Cerebellar nuclear complex (tissue), 1 donor: Measurements from ENCODE around the gene SLC24A4.

ENCODE experiments used
- DNase-seq, 2 experiments: peaks; one replicate each; lab custom pipeline; 2025; lab: John Stamatoyannopoulos, UW

The SLC24A4 gene

DNA sequence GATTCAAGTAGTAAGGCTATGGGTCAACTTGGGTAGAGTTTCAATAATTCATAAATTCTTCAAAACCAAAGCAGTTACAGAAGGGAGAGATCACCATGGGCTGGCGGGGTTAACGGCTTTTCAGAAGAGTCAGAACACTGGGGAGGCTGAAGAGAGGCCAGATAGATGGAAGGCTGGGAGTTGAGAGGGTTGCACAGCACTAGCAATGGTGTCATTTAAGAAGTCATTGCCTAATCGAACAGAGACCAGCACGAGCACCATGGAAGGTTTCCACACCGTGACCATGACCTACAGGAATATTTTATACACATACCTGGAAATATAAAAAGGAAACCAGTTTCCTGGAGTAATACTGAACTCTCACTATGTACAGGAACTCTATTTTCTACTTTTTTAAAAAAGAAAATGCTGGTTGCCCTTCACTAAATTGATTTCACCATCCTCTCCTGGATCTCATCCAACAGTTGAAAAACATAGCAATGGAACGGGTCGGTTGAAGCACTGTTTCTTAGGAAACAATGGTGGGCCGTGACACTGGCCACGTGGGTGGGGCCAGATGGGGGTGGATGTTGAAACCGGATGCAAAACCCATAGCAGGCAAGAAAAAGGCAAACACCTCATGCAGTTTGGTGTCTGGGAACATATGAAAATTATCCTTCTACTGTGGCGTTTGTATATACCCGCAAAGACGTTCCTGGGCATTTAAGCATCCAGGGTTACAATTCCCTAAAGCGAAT is 152.7 kb downstream of the SLC24A4 start:
- no peak for DNase-seq

DNA sequence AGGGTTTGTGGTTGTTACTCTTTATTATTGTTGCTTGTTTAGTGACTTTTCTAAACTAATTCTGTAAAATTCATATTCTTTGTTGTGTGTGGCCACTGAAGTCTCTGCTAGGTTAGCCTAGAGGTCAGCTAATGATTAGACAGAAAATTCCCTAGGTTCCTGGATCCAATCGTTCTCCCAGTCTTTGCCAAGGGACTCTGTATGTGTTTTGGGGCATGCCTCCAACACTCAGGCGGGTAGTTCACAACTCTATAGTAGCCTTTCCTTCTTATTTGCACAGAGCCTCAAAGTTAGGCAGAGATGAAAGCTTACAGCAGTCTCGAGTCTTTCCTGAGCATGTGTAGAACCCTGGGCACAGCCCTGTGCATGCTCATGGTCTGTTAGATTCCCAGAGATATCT is 157.9 kb downstream of the SLC24A4 start:
- no peak for DNase-seq

GRCh38 chr14:92481386-92481785 is 158.4 kb downstream of the SLC24A4 start:
- DNase-seq: no peak

- no peak for DNase-seq
These were observed 159.0 kb downstream of the SLC24A4 start for GRCh38 chr14:92481811-92482555.

- DNase-seq: no peak
These were observed 159.8 kb downstream of the SLC24A4 start for GRCh38 chr14:92482621-92483319.

- DNase-seq: no peak
These were observed 161.3 kb downstream of the SLC24A4 start for GRCh38 chr14:92484132-92484823.

DNA sequence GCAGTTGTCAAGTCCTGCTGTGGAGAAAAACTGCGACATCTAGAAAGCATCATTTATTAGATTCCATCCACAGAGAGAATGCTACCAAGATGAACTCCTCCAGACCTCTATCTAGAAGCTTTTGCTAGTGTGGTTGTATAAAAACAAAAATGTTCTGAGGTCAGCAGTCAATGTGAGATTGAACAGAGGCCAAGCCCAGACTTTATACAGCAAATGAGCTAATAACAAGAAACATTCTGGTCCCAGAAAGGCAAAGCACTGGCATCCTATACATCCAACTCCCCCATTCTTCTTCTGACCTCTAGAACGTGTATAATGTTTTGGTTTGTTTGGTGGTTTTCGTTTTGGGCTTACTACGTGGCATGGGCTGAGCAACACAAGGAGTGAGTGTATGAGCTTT is 163.9 kb downstream of the SLC24A4 start:
- DNase-seq: no peak

DNA sequence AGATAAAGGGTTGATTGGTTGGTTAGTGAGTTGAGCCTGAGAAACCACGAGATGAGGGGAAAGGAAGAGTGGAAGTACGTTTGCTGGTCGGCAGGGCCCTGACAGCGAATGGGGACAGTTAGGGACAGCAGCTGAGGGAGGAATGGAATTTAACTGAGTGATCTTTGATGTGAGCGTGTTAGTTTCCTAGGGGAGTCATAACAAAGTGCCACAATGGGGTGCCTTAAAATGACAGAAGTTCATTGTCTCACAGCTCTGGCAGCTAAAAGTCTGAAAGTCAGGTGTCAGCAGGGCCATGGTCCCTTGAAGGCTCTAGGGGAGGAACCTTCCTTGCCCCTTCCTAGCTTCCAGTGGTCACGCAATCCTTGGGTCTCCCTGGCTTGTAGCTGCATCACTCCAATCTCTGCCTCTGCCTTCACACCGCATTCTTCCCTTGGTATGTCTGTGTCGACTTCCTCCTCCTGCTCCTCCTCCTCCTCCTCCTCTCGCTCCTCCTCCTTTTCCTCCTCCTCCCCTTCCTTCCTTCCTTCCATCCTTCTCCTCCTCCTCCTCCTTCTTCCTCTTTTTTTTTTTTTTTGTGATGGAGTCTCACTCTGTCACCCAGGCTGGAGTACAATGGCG is 164.7 kb downstream of the SLC24A4 start:
- no peak for DNase-seq

DNA sequence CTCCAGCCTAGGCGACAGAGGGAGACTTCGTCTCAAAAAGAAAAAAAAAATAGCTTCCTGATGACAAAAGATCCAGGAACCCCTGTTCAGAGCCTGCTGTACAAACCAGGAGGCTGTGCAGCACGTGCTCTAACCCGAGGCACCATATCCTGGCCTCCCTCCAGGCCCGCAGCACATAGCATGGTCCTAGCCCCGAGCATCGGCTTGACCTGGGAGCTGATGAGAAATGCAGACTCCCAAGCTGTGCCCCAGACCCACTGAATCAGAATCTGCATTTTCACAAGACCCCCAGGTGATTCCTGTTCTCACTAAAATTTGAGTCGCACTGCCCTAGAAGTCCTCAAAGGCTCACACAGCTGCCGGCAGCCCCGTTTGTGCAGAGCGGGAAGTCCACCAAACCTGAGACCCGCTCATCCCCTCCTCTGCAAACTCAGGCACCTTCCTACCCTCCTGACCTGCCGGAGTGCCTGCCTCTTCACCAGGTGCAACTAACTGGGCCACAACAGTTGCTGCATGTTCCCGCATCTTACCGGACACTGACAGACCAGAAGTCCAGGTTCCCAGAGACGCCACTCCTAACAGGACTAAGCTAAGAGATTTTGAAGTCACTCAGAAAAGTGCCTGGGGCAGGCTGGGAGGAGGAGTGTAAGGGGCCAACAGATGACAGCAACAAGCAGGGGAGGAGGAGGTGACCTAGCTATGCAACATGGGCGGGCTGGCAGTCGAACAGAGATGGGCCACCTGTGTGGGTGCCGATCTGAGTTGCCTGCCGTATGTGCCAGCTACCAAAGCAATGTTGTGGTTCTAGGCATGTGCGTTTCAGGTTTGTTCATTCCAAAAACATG is 166.7 kb downstream of the SLC24A4 start:
- DNase-seq: no peak

DNA sequence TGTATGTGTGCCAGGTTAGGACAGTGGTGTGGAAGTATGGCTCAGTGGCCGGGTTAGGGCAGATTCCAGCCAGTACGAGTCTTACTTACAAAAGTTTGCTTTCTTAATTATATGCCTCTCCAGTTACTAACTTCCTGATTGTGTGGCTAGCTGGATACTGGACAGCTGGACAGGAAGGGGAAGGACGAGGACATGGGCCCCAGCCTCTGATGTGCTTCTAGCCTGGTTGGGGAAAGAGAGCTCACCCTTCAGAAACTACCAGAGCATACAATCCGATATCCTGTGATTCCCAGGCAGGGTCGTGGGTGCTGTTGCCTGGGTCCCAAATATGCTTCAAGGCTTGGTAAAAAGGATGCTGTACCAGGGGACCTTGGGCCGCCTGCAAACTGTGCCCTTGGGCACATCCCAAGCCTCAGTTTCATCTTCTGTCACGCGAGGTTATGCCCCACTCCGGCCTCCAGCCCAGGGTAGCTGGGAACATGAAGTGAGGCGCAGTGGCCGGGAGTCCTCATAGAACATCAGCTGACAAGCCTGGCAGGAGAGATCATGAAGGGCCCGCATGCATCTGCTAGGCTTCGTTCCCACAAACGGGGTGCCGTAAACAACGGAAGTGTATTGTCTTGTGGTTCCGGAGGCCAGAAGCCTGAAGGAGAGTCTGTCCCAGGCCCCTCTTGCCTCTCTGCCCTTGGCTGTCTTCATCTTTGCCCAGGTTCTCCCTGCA is 167.4 kb downstream of the SLC24A4 start:
- DNase-seq: no peak

DNA sequence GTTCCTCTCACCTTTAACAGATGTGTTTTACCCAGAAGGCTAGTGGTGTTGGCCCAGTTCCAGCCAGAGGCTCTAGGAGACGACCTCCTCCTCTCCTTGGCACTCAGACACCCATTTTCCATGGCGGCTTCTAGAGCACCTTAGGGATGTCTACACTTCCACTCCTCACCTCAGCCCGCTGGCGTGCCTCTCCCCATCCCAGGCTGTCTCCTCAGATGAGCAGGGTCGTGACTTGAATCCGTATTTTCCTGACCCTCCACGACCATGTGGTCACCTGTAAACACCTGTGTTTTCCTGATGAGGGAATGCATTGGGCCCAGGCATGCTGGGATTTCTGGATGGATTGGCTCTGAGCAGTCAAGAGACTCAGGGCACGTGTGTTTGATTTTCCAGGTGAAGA is 168.8 kb downstream of the SLC24A4 start:
- DNase-seq: no peak

DNA sequence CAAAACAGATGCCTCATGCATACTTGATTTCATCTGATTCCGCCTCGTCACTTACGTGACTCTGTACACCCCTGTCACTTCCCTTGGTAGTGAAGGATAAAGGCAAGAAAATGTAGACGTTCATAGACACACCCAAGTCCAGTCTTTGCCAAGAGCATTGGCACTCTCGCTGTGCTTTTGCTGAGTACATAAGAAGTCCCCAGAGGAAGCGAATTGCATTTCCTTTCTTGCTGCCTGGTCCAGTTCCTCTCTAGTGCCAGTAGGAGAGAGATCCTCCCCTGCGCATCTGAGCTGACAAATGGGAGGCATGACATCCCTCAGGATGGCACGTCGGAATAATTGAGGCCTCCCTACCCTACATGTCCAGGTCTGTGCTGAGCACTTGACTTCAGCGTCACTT is 169.3 kb downstream of the SLC24A4 start:
- no peak for DNase-seq

GRCh38 chr14:92493024-92493423 is 170.1 kb downstream of the SLC24A4 start:
- DNase-seq: no peak

GRCh38 chr14:92493492-92493891 is 170.5 kb downstream of the SLC24A4 start:
- DNase-seq: no peak

- DNase-seq: no peak
These were observed 171.5 kb downstream of the SLC24A4 start for GRCh38 chr14:92494512-92494911.

DNA sequence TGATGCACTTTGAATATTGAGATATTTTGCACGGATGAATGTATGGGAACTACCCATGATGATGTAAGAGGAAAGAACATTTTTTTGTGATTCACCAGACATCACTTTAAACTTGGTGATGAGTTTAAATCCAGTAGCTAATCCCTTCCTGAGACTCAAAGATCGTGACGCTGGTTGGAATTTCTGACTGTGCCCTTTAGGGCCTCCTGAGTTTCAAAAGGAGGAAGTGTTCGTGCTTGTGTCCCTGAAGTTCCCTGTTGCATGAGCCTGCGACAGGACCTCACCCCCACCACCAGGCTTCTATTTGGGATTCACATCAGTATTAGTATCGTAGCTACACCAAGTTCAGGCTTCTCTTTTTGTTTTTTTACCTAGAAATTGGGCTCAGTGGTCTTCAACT is 172.1 kb downstream of the SLC24A4 start:
- no peak for DNase-seq

- DNase-seq: no peak
These were observed 173.4 kb downstream of the SLC24A4 start for GRCh38 chr14:92496191-92496857.

DNA sequence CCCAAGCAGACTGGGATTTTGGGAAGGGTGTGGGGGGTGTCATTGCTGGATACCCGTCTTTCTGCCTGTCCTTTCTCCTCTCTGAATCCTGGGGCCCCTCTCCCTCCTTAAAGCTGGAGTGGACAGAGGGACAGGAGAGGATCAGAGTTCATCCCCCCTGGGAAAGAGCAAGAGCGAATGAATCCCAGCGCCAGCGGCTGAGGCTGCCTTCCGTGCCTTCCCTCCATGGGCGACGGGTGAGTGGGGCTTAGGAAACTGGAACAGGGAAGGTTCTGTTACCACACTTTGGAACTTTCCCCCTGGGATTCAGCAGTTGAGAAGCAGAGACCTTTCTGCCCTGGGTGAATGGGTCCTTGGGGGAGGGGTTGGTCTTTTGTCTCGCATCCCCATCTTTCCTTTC is 174.4 kb downstream of the SLC24A4 start:
- no peak for DNase-seq

- no peak for DNase-seq
These were observed 176.3 kb downstream of the SLC24A4 start for GRCh38 chr14:92499234-92499633.

DNA sequence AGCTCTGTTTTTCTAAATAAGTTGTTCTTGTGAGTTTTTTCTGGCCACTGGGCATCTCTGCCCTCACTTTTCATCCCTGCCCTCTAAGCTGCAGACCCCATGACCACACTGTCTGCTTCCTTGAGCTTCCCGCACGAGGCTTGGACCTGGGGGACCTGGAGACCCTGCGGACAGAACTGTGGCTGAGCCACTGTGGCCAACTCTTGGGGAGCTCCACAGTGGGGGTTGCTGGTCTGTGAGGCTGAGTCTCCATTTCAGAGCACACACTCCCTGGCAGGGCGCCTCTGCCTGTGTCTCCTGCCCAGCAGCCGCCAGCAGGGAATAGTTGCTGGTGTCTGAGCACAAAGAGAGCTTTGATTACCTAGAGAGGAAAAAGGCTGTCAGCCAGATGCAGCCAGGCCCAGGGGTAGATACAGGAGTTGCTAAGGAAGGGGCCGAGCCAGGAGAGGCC is 177.6 kb downstream of the SLC24A4 start:
- DNase-seq: no peak
